IPS DF 4.7 (cell line): ENCODE results near the gene TRIP4.
"Not testable (repeated sequence)": the region's sequence is repeated elsewhere in the genome, so short reads cannot be mapped to it uniquely, and the experiment has no call there.

Experiments
- DNase-seq: peaks from one replicate; pipeline ENCODE4 v3.0.0-alpha.2; 2013; ENCODE audit warnings: low spot score; ENCODE audit errors: extremely low read depth

Gene TRIP4

DNA sequence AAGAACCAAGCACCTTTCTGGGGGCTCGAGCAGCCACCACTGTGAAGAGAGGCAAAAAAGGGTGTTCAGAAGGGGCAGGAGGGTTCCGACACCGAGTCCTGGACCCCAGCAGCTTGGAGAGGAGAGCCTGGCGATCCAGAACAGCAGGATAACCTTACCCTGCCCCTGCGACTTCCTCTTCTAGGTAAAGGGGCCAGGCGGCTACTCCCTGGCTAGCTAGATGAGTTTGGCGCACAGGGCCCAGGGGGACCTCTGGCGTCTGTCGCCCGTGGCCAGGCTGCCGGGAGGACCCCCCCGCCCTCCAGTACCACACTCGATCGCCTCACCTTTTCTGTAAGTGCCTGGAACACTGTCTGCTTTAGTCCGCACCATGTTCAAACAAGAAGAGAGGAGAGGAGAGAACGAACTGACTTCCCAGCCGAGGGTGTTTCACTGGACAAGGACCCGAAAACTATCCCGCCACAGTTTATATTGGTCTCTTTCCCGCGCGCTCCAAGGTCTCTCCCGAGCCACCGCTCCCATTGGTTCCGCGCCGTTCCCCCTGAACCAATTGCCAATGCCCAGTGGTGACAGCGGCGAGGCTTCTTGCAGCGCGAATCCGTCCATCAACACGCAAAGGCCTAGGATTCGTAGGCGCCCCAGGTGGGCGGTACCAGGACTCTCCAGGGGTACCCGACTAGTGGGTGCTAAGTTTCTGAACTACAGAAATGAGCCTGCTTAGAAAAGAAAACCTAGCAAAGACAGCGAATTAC is 6.5 kb upstream of the TRIP4 start, which contains the start of gene PCLAF:
TSS of gene PCLAF (minus strand) at position 442 of the 752 bp plus-strand sequence. CDS start at position 372, 70 bp downstream.
- DNase-seq = peak; percentile 80

DNA sequence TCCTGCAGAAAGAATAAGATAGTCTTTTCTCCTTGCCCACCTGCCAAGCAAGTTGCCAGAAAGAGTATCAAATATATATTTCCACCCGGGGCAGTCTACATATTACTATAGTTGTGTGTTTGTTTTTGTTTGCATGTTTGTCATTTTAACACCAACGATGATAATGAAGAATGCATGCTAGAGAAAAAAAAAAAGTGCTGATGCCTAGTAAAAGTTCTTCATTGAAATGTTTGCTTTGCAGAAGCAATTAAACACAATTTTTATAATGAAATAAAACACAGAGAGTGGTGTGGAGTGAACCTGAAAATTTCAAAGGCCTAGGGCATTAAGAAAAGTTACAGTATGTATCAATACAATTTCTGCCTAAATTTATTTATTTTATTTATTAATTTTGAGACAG is 3.9 kb upstream of the TRIP4 start:
- no peak for DNase-seq

DNA sequence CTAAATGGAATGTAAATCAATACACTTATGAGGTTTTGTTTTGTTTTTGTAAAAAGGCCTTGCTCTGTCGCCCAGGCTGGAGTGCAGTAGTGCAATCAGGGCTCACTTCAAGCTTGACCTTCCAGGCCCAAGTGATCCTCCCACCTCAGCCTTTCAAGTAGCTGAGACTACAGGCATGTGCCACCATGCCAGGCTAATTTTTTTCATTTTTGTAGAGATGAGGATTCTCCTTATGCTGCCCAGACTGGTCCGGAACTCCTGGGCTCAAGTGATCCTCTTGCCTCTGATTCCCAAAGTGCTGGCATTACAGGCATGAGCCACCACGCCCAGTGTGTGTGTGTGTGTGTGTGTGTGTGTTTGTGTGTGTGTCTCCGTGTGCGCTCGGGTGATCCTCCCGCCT is 1.3 kb upstream of the TRIP4 start:
- no peak for DNase-seq

DNA sequence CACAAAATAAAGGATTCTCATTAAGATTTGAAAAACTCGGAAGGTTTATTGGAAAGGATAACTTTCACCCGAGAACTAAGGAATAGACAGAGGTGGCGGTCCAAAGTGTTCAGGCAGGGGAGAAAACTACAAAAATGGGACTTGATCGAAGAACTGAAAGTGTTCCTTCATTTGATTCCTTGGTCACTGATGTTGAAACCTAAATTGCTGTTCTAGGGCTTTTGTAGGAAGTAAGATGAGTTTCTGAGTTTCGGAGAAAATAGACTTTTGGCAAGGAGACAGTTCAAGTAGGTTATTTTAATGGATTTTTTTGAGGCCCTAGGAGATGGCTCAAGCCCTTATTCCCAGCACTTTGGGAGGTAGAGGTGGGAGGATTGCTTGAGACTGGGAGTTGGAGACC is 1.4 kb downstream of the TRIP4 start:
- DNase-seq = no peak

DNA sequence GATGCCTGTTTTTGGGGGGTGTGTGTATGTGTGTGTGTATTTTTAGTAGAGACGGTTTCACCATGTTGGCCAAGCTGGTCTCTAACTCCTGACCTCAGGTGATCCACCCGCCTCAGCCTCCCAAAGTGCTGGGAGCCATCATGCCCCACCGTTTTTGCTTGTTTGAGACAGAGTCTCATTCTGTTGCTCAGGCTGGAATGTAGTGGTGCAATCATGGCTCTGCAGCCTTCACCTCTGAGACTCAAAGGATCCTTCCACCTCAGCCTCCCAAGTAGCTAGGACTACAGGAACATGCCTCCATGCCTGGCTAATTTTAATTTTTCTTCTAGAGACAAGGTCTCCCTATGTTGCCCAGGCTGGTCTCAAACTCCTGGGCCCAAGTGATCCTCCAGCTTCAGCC is 4.8 kb downstream of the TRIP4 start:
- not testable (repeated sequence) for DNase-seq

DNA sequence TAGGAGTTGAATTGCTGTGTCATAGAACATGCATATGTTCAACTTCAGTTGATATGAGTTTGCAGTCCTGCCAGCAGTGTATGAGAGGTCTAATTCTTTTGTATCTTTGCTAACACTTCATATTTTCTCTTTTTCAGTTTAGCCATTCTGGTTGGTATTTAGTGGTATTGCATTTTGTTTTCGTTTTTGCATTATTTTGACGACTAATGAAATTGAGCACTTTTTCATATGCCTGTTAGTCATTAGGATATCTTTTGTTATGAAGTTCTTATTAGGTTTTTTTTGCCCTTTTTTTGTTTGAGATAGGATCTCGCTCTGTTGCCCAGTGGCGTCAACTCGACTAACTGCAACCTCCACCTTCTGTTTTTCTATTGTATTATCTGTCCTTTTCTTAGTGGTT is 9.2 kb downstream of the TRIP4 start:
- DNase-seq = no peak

DNA sequence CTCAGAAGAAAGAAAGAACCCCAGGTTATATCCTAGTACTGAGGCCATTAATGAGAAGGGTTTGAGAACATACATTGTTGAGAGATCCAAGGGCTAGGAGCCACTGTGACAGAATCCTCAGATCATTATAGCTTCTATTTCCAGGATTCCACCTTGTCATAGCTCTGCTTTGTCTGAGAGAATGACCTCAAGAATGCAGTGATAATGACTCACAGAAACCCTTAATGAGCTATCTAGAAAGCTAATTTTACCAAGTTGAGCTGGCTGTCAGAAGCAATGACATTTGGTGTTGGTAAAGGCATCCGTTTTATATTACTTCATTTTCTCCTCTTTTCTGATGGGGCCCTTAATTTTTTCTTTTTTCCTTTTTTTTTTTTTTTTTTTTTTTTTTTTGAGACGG is 10.9 kb downstream of the TRIP4 start:
- DNase-seq = no peak

DNA sequence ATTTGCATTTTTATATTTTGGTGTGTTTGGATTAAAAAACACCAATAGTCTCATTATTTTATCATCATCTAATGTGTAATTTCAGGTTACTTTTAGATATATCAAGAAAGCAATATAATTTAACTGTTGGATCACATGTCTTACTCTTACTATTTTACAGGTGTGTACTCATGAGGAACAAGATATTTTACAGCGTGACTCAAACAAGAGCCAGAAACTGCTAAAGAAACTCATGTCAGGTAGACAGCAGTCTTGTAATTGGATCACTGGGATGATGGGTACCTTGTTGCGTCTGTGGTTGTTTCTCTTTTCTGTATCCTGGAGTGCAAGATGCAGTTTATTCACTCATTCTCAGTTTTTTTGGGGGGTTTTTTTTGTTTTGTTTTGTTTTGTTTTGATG is 12.9 kb downstream of the TRIP4 start:
- no peak for DNase-seq

DNA sequence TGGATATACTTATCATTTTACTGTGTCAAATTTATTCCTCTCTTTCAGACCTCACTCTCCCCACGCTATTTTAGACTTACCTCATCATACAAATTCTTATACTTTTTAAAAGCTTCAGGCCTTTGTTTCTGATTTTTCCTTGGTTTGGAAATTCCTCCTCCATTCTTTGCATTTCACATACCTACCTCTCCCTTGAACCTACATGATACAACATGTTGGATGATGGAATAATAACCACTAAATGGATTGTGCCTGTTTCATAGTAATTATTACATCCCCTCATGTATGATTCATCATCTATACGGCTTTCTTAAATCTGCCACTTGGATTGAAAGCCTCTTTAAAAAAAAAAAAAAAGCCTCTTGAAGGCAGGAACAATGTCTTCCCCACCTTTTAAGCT is 24.6 kb downstream of the TRIP4 start:
- no peak for DNase-seq

DNA sequence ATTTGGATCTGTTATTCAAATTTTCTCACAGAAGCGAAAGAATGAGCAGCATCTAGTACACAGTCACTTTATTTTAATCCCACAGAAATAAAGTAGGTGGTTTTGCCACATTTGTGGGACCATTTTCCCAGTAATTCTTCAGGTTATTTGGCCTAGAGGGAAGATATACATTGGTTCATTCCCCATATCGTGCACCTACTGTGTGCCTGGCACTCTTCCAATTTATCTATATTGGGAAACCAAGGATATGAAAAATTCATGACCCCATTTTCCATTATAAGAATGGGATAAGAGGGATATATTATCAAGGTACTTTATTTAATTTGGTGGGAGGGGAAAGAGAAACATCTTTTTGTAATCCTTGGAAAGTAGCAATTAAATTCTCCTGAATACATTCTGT is 35.1 kb downstream of the TRIP4 start:
- DNase-seq = no peak

DNA sequence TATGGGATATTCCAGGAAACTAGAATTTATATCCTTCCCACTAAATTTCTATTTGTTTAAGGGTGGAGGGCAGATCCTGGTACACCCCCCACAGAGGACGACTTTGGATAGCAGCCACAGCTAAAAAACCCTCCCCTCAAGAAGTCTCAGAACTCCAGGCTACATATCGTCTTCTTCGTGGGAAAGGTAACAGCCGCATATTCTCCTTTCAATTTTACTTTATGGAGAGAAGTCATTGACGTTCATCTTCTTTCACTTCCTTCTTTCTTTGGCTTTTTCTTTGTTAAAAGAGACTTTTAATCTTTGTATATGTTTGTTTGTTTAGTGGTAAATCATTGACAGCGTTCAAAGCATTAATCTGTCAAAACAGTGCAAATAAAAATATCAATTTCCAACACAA is 36.3 kb downstream of the TRIP4 start:
- no peak for DNase-seq

DNA sequence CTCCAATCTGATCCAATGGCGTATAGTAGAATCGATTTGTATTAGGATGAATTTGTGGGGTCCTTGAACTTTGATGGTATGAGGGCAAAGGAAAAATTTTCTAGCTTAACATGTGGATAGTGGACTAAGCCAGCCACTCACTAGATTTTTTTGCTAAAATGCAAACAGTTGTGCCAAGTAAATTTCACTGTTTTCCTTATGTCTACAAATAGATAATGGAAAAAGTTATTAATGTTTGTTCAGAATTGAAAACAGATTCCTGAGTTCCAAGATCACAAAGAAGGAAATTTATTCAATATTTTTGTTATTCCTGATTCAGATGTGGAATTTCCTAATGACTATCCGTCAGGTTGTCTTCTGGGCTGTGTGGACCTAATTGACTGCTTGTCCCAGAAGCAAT is 37.6 kb downstream of the TRIP4 start:
- no peak for DNase-seq

DNA sequence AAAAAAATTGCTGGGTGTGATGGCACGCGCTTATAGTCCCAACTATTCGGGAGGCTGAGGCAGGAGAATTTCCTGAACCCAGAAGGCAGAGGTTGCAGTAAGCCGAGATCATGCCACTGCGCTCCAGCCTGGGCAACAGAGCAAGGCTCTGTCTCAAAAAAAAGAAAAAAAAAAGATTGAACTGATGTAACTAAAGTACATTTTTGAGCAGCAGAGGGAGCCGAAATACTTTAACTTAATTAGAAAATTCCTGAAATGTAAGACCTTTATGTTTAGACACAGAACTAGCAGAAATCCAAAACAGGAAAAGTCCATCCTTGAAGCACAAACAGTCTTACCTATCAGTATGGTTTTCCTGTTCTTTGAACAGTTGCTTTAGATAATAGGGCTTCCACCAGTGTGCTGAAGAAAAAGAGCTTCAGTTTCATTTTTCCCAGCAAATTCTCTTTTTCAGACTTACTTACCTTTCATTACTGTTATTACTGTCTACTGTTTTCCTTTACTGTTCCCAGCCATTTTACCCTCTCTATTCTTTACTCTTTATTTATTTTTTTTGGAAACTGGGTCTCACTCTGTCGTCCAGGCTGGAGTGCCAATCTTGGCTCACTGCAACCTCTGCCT is 39.3 kb downstream of the TRIP4 start:
- DNase-seq = no peak

DNA sequence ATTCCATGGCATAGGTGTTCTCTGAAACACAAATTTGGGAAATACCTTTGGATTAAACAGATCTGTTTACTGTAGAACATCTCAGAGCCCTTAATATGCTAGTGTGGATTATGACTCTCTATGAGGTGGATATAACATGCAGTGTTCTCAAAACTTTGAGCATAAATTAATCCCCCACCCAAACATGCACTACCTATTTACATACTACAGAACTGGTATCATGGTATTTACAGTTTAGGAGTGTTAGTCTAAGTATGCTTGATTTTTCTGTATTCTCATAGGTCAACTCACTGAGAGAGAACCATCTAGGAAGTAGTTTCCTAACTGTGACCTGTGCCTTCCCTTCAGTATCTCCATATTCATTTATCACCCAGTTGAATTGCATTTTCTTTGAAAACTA is 41.8 kb downstream of the TRIP4 start:
- no peak for DNase-seq

DNA sequence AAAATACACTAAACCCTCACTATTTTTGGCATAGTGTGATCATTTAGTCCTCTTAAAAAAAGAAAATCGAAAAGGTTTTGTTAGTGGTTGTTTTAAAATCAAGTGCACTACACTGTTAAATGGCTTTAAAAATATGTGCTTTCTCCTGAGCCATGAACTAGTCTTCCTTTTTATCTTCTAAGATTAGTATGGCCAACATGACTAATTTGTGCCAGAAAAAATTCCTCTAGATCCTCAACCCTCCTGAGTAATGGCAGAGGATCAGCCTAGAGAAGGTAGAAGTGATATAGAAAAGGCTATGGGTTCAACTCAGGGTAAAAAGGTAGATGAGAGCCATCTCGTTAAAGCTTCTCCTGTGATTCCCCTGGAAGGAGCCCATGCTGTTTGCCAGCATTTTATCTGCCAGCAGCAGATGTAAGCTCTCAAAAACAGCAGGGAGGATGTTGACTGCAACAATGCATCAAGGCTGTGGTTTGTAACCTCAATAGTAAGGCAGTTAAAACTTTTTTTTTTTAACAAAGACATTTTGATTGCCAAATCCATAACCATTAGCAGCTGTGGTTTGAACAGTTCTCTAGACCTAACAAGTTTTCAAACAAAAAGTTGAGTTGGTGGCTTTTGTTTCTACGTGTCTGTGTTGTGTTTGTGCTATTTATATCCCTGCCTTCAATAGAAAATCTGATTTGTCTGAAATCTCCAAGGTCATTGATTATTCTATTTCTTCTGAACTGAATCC is 42.5 kb downstream of the TRIP4 start:
- peak; percentile 81 for DNase-seq

DNA sequence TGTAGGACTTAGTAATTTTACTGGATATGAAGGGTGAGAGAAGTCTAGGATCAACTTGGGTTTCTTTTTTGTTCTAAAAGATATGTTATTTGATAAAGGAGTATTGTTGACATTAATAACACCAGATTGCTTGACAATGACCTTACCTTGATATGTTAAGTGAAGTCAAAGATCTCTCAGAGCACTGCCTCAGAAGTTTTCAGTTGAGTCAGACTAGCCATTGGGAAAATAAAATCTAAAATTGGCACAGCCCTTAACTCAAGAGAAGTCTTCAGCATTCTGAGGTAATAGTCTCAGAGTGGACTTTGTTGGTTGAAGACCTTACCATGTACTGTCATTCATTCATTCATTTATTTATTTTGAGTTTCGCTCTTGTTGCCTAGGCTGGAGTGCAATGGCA is 50.3 kb downstream of the TRIP4 start:
- DNase-seq = no peak

DNA sequence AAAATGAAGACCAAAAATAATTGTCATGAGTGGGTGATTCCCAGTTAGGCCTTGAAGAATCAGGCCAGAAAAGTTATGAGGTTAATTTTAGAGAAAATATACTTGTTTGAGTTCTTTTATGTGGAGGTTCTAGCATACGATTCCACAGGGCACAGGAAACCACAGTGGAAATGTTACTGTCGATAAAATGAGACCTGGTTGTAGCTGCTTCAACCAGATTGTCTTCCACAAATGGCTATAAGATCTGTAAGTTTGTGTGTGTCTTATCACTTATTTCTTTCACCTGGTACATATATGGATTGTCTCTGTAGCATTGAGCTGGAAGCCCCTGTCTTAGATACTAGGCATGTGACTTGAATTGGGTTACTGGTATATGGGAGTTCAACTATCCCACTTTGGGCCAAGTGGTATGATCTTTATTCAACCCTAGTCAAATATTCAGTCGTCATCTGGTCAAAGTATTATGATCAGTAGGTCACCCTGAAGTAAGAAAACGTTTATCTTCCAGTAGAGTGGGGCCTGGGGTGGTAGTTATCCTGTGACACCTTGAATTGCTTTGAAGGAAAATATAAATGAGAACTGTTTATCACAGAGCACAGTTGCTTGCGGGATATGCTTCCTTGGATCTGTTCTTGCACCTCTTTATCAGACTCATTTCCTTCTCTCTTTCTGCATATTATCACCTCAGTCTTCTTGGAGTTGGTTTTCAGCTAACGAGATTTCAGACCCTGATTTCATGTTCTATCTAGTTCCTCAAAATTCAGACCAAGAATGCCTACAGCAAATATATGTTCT is 51.2 kb downstream of the TRIP4 start:
- no peak for DNase-seq

DNA sequence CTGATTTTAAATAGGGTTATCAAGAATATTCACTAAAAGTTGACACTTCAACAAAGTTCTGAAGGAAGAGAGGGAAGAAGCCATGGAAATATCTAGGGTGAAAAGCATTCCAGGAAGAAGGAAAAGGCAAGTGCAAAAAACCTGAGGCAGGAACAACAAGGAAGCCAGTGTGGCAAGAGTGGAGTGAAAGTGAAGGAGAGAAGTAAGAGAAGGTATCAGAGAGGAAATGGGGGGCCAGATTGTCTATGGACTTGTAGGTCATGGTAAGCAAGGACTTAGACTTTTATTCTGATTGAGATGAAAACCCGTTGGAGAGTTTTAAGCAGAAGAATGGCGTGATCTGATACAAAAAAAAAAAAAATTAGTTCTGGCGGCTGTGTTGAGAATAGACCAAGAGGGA is 54.2 kb downstream of the TRIP4 start:
- no peak for DNase-seq

DNA sequence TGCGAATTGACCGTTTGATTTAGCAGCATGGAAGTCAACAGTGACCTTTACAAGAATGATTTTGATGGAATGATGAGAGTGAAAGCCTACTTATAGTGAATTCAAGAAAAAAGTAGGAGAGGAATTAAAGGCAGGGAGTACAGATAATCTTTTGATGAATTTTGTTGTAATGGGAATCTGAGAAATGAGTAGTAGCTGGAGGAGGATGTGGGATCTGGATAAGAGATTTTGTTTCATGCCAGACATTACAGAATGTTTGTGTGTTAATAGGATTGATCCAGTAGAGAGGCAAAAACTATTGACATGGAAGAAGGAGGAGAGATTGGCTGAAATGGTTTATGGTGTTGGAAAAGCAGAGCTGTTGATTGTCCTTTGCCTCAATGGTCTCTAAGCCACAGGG is 55.4 kb downstream of the TRIP4 start:
- no peak for DNase-seq

DNA sequence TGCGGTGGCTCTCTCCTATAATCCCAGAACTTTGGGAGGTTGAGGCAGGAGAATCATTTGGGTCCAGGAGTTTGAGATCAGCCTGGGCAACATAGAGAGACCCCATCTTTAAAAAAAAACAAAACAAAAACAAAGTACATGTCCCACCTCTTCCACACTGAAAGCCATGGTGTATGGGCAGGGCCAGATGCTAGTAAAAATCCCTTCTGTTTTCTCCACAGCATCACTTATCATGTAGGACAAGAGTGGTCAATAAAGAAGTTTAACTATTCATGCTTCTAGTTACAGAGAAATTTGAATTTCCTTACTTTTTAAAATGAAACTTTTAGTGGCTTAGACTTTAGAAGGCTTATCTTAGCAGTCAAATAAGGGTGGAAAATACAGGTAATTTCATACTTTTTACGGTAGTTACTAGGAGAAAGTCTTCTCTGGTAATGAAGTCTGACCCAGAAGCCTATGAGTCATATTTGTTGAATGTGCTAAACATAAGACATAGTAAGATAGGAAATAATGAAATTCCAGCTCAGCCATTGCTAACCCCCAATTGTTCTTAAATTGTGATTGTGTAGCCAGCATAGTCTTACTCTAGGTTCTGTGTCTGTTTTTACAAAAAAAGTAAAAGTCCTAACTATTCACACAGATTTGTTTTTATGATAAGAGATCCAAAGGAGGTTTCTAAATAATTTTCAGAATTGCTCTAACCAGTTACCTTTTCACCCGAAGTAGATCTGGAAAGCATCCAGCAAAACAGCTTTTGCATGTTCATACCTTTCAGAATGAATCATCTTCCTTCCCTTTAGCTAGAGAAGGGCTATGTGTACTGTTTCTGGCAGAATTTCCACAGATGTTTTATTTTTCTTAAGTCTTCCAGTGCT is 56.3 kb downstream of the TRIP4 start:
- no peak for DNase-seq

DNA sequence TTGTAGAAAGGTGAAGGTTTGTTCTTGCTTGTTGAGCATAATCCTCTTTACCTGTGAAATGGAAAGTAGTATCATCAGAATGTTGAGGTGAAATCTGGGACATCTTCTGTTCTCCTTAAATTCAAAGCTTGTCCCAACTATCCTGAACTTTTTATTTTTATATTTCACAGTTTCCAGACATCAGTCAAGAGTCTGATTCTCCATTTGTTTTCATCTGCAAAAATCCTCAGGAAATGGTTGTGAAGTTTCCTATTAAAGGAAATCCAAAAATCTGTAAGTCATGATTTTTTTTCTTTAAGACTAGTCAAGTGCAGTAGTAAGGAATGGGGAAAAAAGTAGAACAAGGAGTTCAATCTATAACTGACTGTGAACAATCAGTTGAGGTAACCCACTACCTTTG is 57.2 kb downstream of the TRIP4 start:
- no peak for DNase-seq
